GM19099 (cell line): ENCODE measurements around the gene ARHGAP26.

Experiments used
- POLR2A ChIP-seq: IDR thresholded peaks from 3 replicates; pipeline ENCODE4 v1.6.1; 2011; ENCODE audit warnings: low read depth; ENCODE audit not compliant: insufficient read length; ENCODE audit errors: extremely low read depth

ARHGAP26 gene

DNA sequence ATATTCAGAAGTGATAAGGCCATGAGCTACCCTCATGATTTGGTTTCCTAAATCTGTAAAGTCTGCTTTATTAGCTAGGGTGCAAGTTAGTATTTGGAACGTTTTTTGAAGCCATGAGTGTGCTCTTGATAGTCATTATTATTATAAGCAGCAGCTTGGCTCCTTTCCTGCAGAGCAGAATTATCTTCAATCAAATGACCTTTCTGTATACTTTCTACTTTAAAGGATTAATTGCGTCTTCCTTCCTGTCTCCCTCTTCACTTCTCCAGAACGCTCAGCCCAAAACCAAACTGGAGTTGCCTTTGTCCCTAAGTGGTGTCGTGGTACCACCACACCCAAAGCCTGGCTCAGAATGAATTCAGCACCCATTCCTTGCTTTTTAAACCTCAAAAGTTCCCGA is 211.3 kb downstream of the ARHGAP26 start:
- no peak for TF ChIP-seq POLR2A

- TF ChIP-seq POLR2A = no peak
Measured at GRCh38 chr5:142981886-142982820, 212.0 kb downstream of the ARHGAP26 start.

GRCh38 chr5:142982821-142983200 is 212.6 kb downstream of the ARHGAP26 start:
- no peak for TF ChIP-seq POLR2A

GRCh38 chr5:142984011-142984410 is 213.8 kb downstream of the ARHGAP26 start:
- no peak for TF ChIP-seq POLR2A

- no peak for TF ChIP-seq POLR2A
Measured at GRCh38 chr5:142984525-142984924, 214.3 kb downstream of the ARHGAP26 start.

DNA sequence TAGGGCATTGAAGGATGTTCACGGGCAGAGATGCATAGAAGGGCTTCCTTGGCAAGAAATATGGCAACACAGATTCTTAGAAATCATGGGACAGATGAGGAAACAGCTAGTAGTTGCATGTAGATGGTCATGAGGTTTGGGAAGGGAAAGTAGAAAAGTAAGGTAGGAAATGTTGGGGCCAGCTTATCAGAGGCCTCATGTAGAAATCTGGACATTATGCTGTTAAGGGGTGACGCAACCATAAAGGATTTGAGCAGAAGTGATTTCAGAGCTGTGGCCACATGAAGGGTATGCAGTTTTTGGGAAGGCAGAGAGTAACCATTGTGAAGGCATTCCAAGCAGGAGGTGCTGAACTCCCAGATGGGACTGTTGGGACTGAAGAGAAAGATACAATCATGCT is 224.0 kb downstream of the ARHGAP26 start:
- no peak for TF ChIP-seq POLR2A

GRCh38 chr5:142997591-142997990 is 227.4 kb downstream of the ARHGAP26 start:
- TF ChIP-seq POLR2A = no peak

DNA sequence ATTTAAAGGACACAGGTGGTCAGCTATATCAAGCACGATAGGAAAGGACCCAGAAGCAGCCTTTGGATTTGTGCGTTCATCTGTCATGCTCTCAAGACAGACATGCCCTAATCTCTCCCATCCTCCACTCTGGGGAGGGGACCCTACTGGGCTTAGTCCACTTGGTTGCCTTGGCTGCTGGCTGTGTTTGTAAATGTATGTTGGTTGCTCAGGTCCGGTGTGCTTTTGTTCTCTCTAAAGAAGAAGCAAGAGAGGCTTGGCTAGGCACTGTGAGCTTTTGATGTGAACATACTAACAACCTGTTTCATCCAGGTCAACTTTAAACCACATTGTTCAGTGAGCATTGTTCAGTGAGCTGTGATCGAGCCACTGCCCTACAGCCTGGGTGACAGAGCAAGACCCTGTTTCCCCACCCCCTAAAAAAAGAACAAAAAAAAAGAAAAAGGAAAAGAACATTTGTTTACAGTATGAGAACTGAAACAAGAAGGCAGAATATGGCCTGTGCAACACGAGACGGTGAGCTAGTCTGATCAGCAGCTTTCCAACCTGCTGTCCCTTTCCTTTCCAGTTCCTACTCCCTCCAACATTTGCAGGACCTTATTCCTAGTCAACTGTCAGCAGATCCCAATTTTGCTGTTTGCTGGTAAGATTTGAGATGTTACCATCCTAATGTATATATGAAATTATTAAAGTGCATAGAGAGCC is 228.3 kb downstream of the ARHGAP26 start:
- no peak for TF ChIP-seq POLR2A

- TF ChIP-seq POLR2A = no peak
Measured at GRCh38 chr5:143001764-143002351, 231.7 kb downstream of the ARHGAP26 start.

DNA sequence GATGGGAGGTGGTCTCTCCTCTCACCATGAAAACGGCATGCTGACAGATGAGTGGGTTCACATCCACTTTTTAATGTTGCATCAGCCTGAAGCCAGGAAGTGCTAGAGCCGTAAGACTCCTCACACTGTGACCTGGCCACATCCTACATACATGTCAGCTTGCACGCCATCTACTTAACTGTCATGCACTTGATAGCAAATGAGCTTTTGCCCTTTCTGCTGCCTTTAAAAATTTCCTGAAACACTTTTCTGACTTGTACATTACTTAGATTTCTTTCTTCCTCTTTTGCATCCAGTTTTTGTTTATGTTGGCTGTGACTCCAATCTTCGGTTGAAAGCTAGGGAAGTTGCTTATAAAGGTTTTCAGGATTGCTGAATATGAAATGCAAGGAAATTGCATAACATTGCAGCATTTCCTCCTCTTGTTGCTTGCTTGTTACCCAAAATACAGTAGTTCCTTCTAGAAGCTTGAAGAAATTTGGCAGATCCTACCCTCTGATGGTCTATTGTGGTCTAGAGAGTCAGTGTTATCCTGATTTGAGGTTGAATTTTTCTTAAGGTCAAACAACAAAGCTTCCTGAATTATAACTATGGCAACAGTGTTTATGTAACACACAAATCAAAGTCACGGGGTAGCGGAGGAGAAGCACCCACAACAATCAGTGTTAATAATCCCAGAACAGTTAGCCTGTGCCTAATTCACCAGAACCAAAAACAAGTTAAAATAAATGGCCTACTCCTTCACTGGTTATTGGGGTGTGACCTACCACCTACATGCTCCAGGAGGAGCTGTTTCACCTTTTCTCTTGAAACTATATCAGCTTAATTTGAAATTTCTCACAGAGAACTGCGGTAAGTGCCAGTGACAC is 232.5 kb downstream of the ARHGAP26 start:
- TF ChIP-seq POLR2A = peak; percentile 44

DNA sequence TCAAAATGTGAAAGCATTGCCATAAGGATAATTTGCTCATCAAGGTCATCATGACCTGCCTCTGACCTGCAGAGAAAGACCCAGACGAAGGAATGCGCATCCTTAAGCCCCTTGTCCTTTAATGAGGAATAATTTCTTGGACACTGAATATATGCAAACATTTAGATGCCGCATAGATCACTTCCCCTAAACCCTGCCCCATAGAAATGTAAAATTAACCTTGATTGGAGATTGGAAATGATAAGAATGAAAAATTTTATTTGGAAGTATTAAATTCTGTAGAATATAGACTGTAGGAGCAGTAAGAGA is 233.1 kb downstream of the ARHGAP26 start:
- no peak for TF ChIP-seq POLR2A

DNA sequence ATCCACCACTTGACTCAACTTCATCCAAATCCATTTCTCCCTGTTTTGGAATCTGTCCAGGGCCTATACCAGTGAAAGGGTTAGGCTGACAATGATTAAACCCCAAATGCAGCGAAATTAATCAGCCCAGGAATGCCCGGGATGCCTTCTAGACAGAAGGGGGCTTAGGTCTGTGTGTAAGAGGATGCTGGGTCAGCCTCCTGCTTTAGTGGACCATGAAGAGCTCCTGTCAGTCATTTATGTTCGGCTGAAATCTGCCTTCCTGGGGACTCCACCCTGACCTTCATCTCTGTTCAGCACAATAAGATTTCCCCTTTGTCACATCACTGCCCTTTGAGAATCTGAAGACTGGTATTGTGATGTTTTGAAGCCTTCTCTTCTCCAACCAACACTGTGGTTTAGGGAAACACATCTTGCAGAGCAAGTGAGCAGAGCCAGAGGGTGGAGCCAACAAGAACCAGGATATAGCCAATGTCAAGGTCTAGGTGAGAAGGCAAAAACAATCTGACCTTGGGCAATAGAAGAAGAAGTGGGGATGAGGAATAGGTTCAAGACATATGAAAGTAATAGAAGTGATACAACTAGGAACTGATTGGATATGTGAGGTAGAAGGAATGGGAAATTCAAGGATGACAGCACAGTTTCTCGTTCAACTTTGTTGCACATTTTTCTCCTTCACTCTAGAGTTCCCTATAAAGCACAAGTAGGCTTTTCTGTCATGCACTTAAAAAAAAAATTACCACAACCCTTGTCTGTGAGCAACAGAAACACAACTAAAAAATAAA is 234.4 kb downstream of the ARHGAP26 start:
- no peak for TF ChIP-seq POLR2A

GRCh38 chr5:143006501-143006900 is 236.3 kb downstream of the ARHGAP26 start:
- TF ChIP-seq POLR2A = no peak

DNA sequence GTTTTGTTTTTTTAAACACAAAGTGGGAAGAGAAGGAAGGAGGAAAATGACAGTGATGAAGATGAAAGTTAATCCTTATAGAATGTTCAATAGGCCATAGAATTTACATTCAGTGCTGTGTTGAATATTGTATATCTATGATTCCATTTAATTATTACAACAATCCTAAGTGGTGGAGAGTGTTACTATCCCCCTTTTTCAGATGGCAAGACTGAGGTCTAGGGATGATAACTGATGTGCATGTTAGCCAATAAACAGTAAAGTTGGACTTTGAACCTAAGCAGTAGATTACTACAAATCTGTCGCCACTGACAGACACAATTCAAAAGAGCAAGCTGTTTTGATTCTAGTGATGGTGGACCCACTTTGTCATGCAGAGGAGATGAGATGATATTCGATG is 237.9 kb downstream of the ARHGAP26 start:
- TF ChIP-seq POLR2A = no peak
